Measurements from ENCODE around the gene MRPL52.

- no peak for TF ChIP-seq CTCF (IDR thresholded peaks at IDR 0.05 in 4 of 5, conservative IDR thresholded peaks at IDR 0.05 in 1 of 5)
- no peak for TF ChIP-seq POLR2A (IDR thresholded peaks at IDR 0.05)
Observed at GRCh38 chr14:22882529-22883172, 53.0 kb downstream of the MRPL52 start.
